K562 (cell line): ENCODE results near the gene YBX2. TPM values are rescaled to one million over a fixed set of nuclear protein-coding genes. Genes with fewer than 3 reads are reported as not detected.

Experiments used
- ATAC-seq: fragments of 200-7000 bp; cut with Tn5 transposase; 3 replicates; pipeline ENCODE4 v1.9.1; 2020; ENCODE audit warnings: moderate library complexity
- BruUV-seq: library from RNA; stranded (reverse); fragments of 400-500 nt; replicated peaks from 2 replicates; lab custom pipeline; 2021; lab: Mats Ljungman, UMichigan
- CTCF ChIA-PET: fragments of 300-600 bp; formaldehyde crosslinking; extraction: SDS; loops from one replicate; lab custom pipeline; 2021; ENCODE audit warnings: low intra/inter-chr PET ratio; lab: Yijun Ruan, JAX
- POLR2A ChIA-PET: fragments of 300-600, 350-650 bp; sonication (Branson Sonifier 250); formaldehyde crosslinking; extraction: SDS; loops from one replicate; lab custom pipeline; 2021; ENCODE audit warnings: antibody characterized with exemption, inconsistent platforms; lab: Yijun Ruan, JAX
- DNase-seq, 4 experiments: peaks; one replicate each; pipeline versions ENCODE4 v3.0.0 to v3.0.0-alpha.2; 2011 to 2018; ENCODE audit warnings: low spot score in 3 of 4, mixed read lengths in 3 of 4; ENCODE audit errors: extremely low read depth in 1 of 4
- FAIRE-seq: peaks from 2 replicates; lab custom pipeline; 2011; peaks lifted over from hg19 to GRCh38; lab: Jason Lieb, UNC
- H2AFZ ChIP-seq: 2 replicates; pipeline ENCODE4 v1.6.0; 2011; ENCODE audit warnings: low read depth, low read length, control low read depth, inconsistent platforms
- H3K27ac ChIP-seq: fragments of 200-600 bp; 3 replicates; pipeline ENCODE4 v1.8.0; 2011; ENCODE audit warnings: low read depth, mild to moderate bottlenecking, control low read depth, inconsistent platforms, low read length, moderate library complexity, mixed read lengths; ENCODE audit errors: extremely low read depth
- H3K27me3 ChIP-seq, 2 experiments: fragments of 300-600 bp in 1 of 2; 2 replicates in 1 of 2; 3 replicates in 1 of 2; pipeline versions ENCODE4 v1.6.0 to v1.8.0; 2011; ENCODE audit warnings: inconsistent platforms in 2 of 2, low read length in 2 of 2, mild to moderate bottlenecking in 1 of 2, mixed read lengths in 1 of 2, moderate library complexity in 1 of 2; ENCODE audit not compliant: control insufficient read depth in 2 of 2, insufficient read depth in 2 of 2
- H3K36me3 ChIP-seq: fragments of 300-600 bp; 3 replicates; pipeline ENCODE4 v1.8.0; 2011; ENCODE audit warnings: mild to moderate bottlenecking, low read length, inconsistent platforms; ENCODE audit not compliant: control insufficient read depth, insufficient read depth
- H3K4me1 ChIP-seq, 2 experiments: fragments of 200-600 bp in 1 of 2; replicated peaks in 1 of 2; 2 replicates in 1 of 2; 3 replicates in 1 of 2; pipeline versions ENCODE4 v1.5.1 to v1.8.0; 2011; ENCODE audit warnings: inconsistent platforms in 2 of 2, low read length in 2 of 2, mild to moderate bottlenecking in 1 of 2, mixed read lengths in 1 of 2, moderate library complexity in 1 of 2; ENCODE audit not compliant: control insufficient read depth in 2 of 2, insufficient read depth in 2 of 2
- H3K4me2 ChIP-seq: 2 replicates; pipeline ENCODE4 v1.6.1; 2011; ENCODE audit warnings: low read length, control low read depth, inconsistent platforms, mixed read lengths; ENCODE audit not compliant: insufficient read depth
- H3K4me3 ChIP-seq: fragments of 200-600 bp; sonication (generic), shearing (Covaris generic); 2 replicates; pipeline ENCODE4 v1.5.1; 2016; ENCODE audit warnings: control low read depth, inconsistent platforms
- H3K79me2 ChIP-seq: fragments of 200-600 bp; 3 replicates; pipeline ENCODE4 v1.8.0; 2011; ENCODE audit warnings: low read length, inconsistent platforms; ENCODE audit not compliant: control insufficient read depth, insufficient read depth
- H3K9ac ChIP-seq, 2 experiments: 2 replicates each; pipeline versions ENCODE4 v1.6.0 to v1.6.1; 2011; ENCODE audit warnings: low read depth in 2 of 2, low read length in 2 of 2, control low read depth in 1 of 2, inconsistent platforms in 1 of 2, mild to moderate bottlenecking in 1 of 2, mixed read lengths in 1 of 2; ENCODE audit not compliant: insufficient read depth in 1 of 2
- H3K9me1 ChIP-seq: one replicate; pipeline ENCODE4 v1.6.0; 2011; ENCODE audit warnings: inconsistent platforms, mild to moderate bottlenecking, low read length, moderate library complexity; ENCODE audit not compliant: control insufficient read depth, insufficient read depth
- H3K9me3 ChIP-seq: replicated peaks from 2 replicates; pipeline ENCODE4 v1.5.1; 2011; ENCODE audit warnings: low read depth, low read length, inconsistent platforms; ENCODE audit not compliant: control insufficient read depth, insufficient read depth
- H4K20me1 ChIP-seq: replicated peaks from 2 replicates; pipeline ENCODE4 v1.6.1; 2011; ENCODE audit warnings: low read length, inconsistent platforms, mixed read lengths; ENCODE audit not compliant: control insufficient read depth, insufficient read depth
- CHCHD3 ChIP-seq: fragments of 250-450 bp; sonication (Bioruptor Pico); IDR thresholded peaks from 2 replicates; pipeline ENCODE4 v2.1.2; 2022; ENCODE audit warnings: mild to moderate bottlenecking
- FOXK2 ChIP-seq, 2 experiments: fragments of 450-650 bp; IDR thresholded peaks in 1 of 2; conservative IDR thresholded peaks in 1 of 2; 2 replicates each; pipeline ENCODE4 v1.6.1; 2016; ENCODE audit warnings: low read depth in 2 of 2, mild to moderate bottlenecking in 1 of 2
- GABPB1 ChIP-seq: sonication (generic); formaldehyde crosslinking; IDR thresholded peaks from 2 replicates; pipeline ENCODE4 v1.8.0; 2022; ENCODE audit warnings: mild to moderate bottlenecking, missing genetic modification reagents
- HBP1 ChIP-seq: fragments of 450-650 bp; formaldehyde crosslinking; IDR thresholded peaks from 2 replicates; pipeline ENCODE4 v1.4.0; 2022; ENCODE audit warnings: missing genetic modification characterization
- MAFF ChIP-seq: IDR thresholded peaks from 2 replicates; pipeline ENCODE4 v1.6.1; 2012; ENCODE audit warnings: low read length, improper control_type of control experiment
- MAFK ChIP-seq: IDR thresholded peaks from 2 replicates; pipeline ENCODE4 v1.6.1; 2011; ENCODE audit warnings: low read length, improper control_type of control experiment
- NFATC3 ChIP-seq: fragments of 450-650 bp; IDR thresholded peaks from 2 replicates; pipeline ENCODE4 v1.6.1; 2017; ENCODE audit warnings: mild to moderate bottlenecking
- SIX5 ChIP-seq, 2 experiments: IDR thresholded peaks; 2 replicates each; pipeline ENCODE4 v1.6.1; 2011; ENCODE audit warnings: low read length in 2 of 2, borderline replicate concordance in 1 of 2, low read depth in 1 of 2, mild to moderate bottlenecking in 1 of 2, moderate library complexity in 1 of 2; ENCODE audit not compliant: insufficient read depth in 1 of 2
- STAT5A ChIP-seq: IDR thresholded peaks from 2 replicates; pipeline ENCODE4 v1.6.1; 2012; ENCODE audit warnings: low read length, inconsistent platforms, borderline replicate concordance
- ZNF165 ChIP-seq: fragments of 250-450 bp; sonication (Bioruptor Pico); IDR thresholded peaks from 2 replicates; pipeline ENCODE4 v1.4.0; 2020; ENCODE audit warnings: borderline replicate concordance
- ZNF174 ChIP-seq: fragments of 250-450 bp; sonication (Bioruptor Pico); IDR thresholded peaks from 2 replicates; pipeline ENCODE4 v1.4.0; 2020; ENCODE audit warnings: mild to moderate bottlenecking
- ZNF384 ChIP-seq: IDR thresholded peaks from 2 replicates; pipeline ENCODE4 v1.6.1; 2012; ENCODE audit warnings: low read depth, low read length, improper control_type of control experiment
- ZNF583 ChIP-seq: fragments of 250-450 bp; sonication (Bioruptor Pico); IDR thresholded peaks from 2 replicates; pipeline ENCODE4 v1.4.0; 2020
- WGBS: fragments of 100-300 bp; shearing (Covaris generic); methylation state at CpG from one replicate; pipeline ENCODE4 v1.1.6; 2016; ENCODE audit warnings: low coverage, mixed read lengths; ENCODE audit not compliant: insufficient coverage; ENCODE audit errors: missing lambda C conversion rate; 5-methylcytosine and 5-hydroxymethylcytosine counted together
- in situ Hi-C: fragments of 300-500 bp; cut with MboI; formaldehyde crosslinking; loops from 4 replicates; pipeline ENCODE4 v1.15.0; 2018; ENCODE audit warnings: inconsistent platforms, mixed read lengths
- intact Hi-C: fragments of 100-400 bp; cut with micrococcal nuclease; formaldehyde crosslinking; loops from 2 replicates; pipeline ENCODE4 v1.14.2; 2022
- polyA plus RNA-seq, 8 experiments: library from polyadenylated mRNA; depleted of rRNA in 4 of 8; stranded (reverse) in 5 of 8; unstranded in 3 of 8; fragments of >200 nt; fragmentation: Nextera tagmentation in 2 of 8; fragmentation: Illumina TruSeq in 1 of 8; extraction: Ambion mirVana in 2 of 8; extraction: Trizol in 1 of 8; gene quantifications; 2 replicates each; pipeline versions ENCODE4 v1.2.1 to v1.2.3, GENCODE V29; 2011 to 2014; ENCODE audit warnings: inconsistent platforms in 1 of 8, missing spikeins in 1 of 8
- total RNA-seq, 7 experiments: library from RNA; depleted of rRNA in 6 of 7; stranded (reverse); fragments of >200 nt in 6 of 7; fragmentation: Illumina TruSeq in 2 of 7; extraction: Trizol in 2 of 7; gene quantifications; 2 replicates each; pipeline versions ENCODE4 v1.2.1 to v1.2.3, GENCODE V29; 2011 to 2021; ENCODE audit warnings: low replicate concordance in 1 of 7

Gene YBX2
- total and polyA plus RNA-seq, 9 of the 15 experiments (the other 6 are each of a cell fraction or from before 2014, with no cell fraction given), result 0.03 to 0.59 (median 0.27) TPM; not detected in 6

- FAIRE-seq (no peak), ATAC-seq (no peak), DNase-seq (no peak)
- TF ChIP-seq SIX5 (IDR thresholded peaks at IDR 0.05; ENCODE audit: borderline replicate concordance in 1 of 2, insufficient read depth in 1 of 2, low read depth in 1 of 2, low read length in 2 of 2), result no peak
- no peak for TF ChIP-seq ZNF384
- no peak for TF ChIP-seq FOXK2 (conservative IDR thresholded peaks at IDR 0.05 in 1 of 2, IDR thresholded peaks at IDR 0.05 in 1 of 2; ENCODE audit: low read depth in 2 of 2)
- TF ChIP-seq NFATC3, result no peak
- no peak for TF ChIP-seq HBP1 (CRISPR knock-in tag)
- no peak for TF ChIP-seq CHCHD3 (CRISPR knock-in tag)
- no peak for TF ChIP-seq ZNF165
- TF ChIP-seq STAT5A, result no peak
- no peak for TF ChIP-seq GABPB1 (CRISPR knock-in tag)
- no peak for TF ChIP-seq MAFF
- no peak for TF ChIP-seq ZNF583
- TF ChIP-seq ZNF174 (CRISPR knock-in tag), result no peak
- TF ChIP-seq MAFK, result no peak
- Histone ChIP-seq H3K79me2 (peaks cover 16% of the 10 kb centered on the region), H3K4me2 (no peak overlapping the region), H3K4me3 (no peak overlapping the region), H3K4me1 (peaks cover 4 to 34% of the 10 kb centered on the region in 2 experiments; a peak in 4 of 5 replicates), H3K9me1 (no peaks in the 10 kb centered on the region), H3K9me3 (no peaks in the 10 kb centered on the region), H3K27me3 (no peaks in the 10 kb centered on the region), H3K36me3 (peaks cover 54% of the 10 kb centered on the region; the same call in 2 of the 3 replicates), H3K9ac (no peak overlapping the region), H2AFZ (no peak overlapping the region), H4K20me1 (no peaks in the 10 kb centered on the region), H3K27ac (no peak overlapping the region)
- CTCF ChIA-PET, result no interaction called here
- BruUV-seq, result no TSS peak
- WGBS, result 92% methylated on average over 8 of the region's 11 CpGs
- intact Hi-C loops, result no loop called here
- POLR2A ChIA-PET, result interaction anchor here (0.6 to 1.5 kb wide), 2 partner anchors 13 to 487 kb away, joined by 3 read pairs; no protein-coding TSS in a partner anchor
- in situ Hi-C loops, result no loop called here
Observed at GRCh38 chr17:7326186-7326585, 31.7 kb upstream of the YBX2 start.
